ENCODE data around the gene DRAM2.

The DRAM2 gene

GRCh38 chr1:111176678-111177077, 36.8 kb upstream of the DRAM2 start:
- no CpG with 5 or more reads among the region's 1 CpG for WGBS (ENCODE audit: extremely low coverage, insufficient coverage, low lambda C conversion rate)
- Histone ChIP-seq H2BK5ac (ENCODE audit: low read length) (no peak overlapping the region), H4K5ac (ENCODE audit: low read length) (no peak overlapping the region), H3K18ac (ENCODE audit: low read length) (no peak overlapping the region), H3K4me3 (ENCODE audit: low read length) (no peak overlapping the region), H3K9ac (ENCODE audit: low read length) (no peak overlapping the region), H2BK15ac (replicated peaks; ENCODE audit: low read depth) (no peak overlapping the region), H3K4ac (ENCODE audit: low read depth, low read length) (no peak overlapping the region), H3K79me1 (ENCODE audit: low read length) (no peaks in the 10 kb centered on the region), H3K23ac (ENCODE audit: low read length) (no peak overlapping the region), H4K8ac (ENCODE audit: low read depth, low read length) (no peak overlapping the region), H3K56ac (ENCODE audit: low read length) (no peak overlapping the region), H2AK5ac (ENCODE audit: low read length) (no peak overlapping the region), H3K27me3 (ENCODE audit: insufficient read depth, low read length, poor library complexity) (no peaks in the 10 kb centered on the region), H3K4me1 (ENCODE audit: control insufficient read depth, low read depth, low read length) (no peaks in the 10 kb centered on the region), H2BK120ac (ENCODE audit: low read depth, low read length) (no peak overlapping the region), H3K4me2 (ENCODE audit: low read length) (no peak overlapping the region), H3K79me2 (ENCODE audit: control insufficient read depth, insufficient read depth, low read length) (no peaks in the 10 kb centered on the region), H3K36me3 (ENCODE audit: control insufficient read depth, insufficient read depth, low read length) (no peaks in the 10 kb centered on the region), H3K27ac (ENCODE audit: low read depth, low read length) (no peak overlapping the region)
- no peak for DNase-seq

- H3K4ac ChIP-seq (ENCODE audit: low read depth, low read length) = no peak overlapping the region
- H3K18ac ChIP-seq (ENCODE audit: low read length) = no peak overlapping the region
- no peak for DNase-seq
- H3K23ac ChIP-seq (ENCODE audit: low read length) = no peak overlapping the region
- no peaks in the 10 kb centered on the region for H3K27me3 ChIP-seq (ENCODE audit: insufficient read depth, low read length, poor library complexity)
- WGBS (ENCODE audit: extremely low coverage, insufficient coverage, low lambda C conversion rate) = no CpG with 5 or more reads among the region's 3 CpGs
- H3K4me2 ChIP-seq (ENCODE audit: low read length) = no peak overlapping the region
- no peak overlapping the region for H3K27ac ChIP-seq (ENCODE audit: low read depth, low read length)
- no peak overlapping the region for H4K5ac ChIP-seq (ENCODE audit: low read length)
- no peak overlapping the region for H4K8ac ChIP-seq (ENCODE audit: low read depth, low read length)
- no peaks in the 10 kb centered on the region for H3K79me2 ChIP-seq (ENCODE audit: control insufficient read depth, insufficient read depth, low read length)
- no peak overlapping the region for H2BK120ac ChIP-seq (ENCODE audit: low read depth, low read length)
- no peak overlapping the region for H3K56ac ChIP-seq (ENCODE audit: low read length)
- H2BK15ac ChIP-seq (replicated peaks; ENCODE audit: low read depth) = no peak overlapping the region
- no peaks in the 10 kb centered on the region for H3K36me3 ChIP-seq (ENCODE audit: control insufficient read depth, insufficient read depth, low read length)
- H2AK5ac ChIP-seq (ENCODE audit: low read length) = no peak overlapping the region
- no peak overlapping the region for H3K4me3 ChIP-seq (ENCODE audit: low read length)
- no peaks in the 10 kb centered on the region for H3K4me1 ChIP-seq (ENCODE audit: control insufficient read depth, low read depth, low read length)
- H2BK5ac ChIP-seq (ENCODE audit: low read length) = no peak overlapping the region
- H3K9ac ChIP-seq (ENCODE audit: low read length) = no peak overlapping the region
- H3K79me1 ChIP-seq (ENCODE audit: low read length) = no peaks in the 10 kb centered on the region
These were observed 35.5 kb upstream of the DRAM2 start for GRCh38 chr1:111175349-111175748.

- DNase-seq = no peak
These were observed 34.2 kb upstream of the DRAM2 start for GRCh38 chr1:111174070-111174469.

GRCh38 chr1:111172463-111172862, 32.6 kb upstream of the DRAM2 start:
- no peak overlapping the region for H3K9ac ChIP-seq (ENCODE audit: low read length)

More at GRCh38 chr1:111174070-111174469, 34.2 kb upstream of the DRAM2 start:
- Histone ChIP-seq H3K4me3 (ENCODE audit: low read length) (no peak overlapping the region), H3K79me2 (ENCODE audit: control insufficient read depth, insufficient read depth, low read length) (no peaks in the 10 kb centered on the region), H3K56ac (ENCODE audit: low read length) (no peak overlapping the region), H3K79me1 (ENCODE audit: low read length) (no peaks in the 10 kb centered on the region), H4K8ac (ENCODE audit: low read depth, low read length) (no peak overlapping the region), H3K23ac (ENCODE audit: low read length) (no peak overlapping the region), H2BK5ac (ENCODE audit: low read length) (no peak overlapping the region), H3K4me2 (ENCODE audit: low read length) (no peak overlapping the region), H2BK15ac (replicated peaks; ENCODE audit: low read depth) (no peak overlapping the region), H3K4me1 (ENCODE audit: control insufficient read depth, low read depth, low read length) (no peaks in the 10 kb centered on the region), H3K27me3 (ENCODE audit: insufficient read depth, low read length, poor library complexity) (no peaks in the 10 kb centered on the region), H2BK120ac (ENCODE audit: low read depth, low read length) (no peak overlapping the region), H3K36me3 (ENCODE audit: control insufficient read depth, insufficient read depth, low read length) (no peaks in the 10 kb centered on the region), H3K4ac (ENCODE audit: low read depth, low read length) (no peak overlapping the region), H3K18ac (ENCODE audit: low read length) (no peak overlapping the region), H3K27ac (ENCODE audit: low read depth, low read length) (no peak overlapping the region), H4K5ac (ENCODE audit: low read length) (no peak overlapping the region), H3K9ac (ENCODE audit: low read length) (no peak overlapping the region), H2AK5ac (ENCODE audit: low read length) (no peak overlapping the region)

GRCh38 chr1:111164151-111164550, 24.3 kb upstream of the DRAM2 start:
- Histone ChIP-seq H3K27me3 (ENCODE audit: insufficient read depth, low read length, poor library complexity) (no peaks in the 10 kb centered on the region), H3K18ac (ENCODE audit: low read length) (no peak overlapping the region), H2AK5ac (ENCODE audit: low read length) (no peak overlapping the region), H3K79me2 (ENCODE audit: control insufficient read depth, insufficient read depth, low read length) (no peaks in the 10 kb centered on the region), H3K23ac (ENCODE audit: low read length) (no peak overlapping the region), H3K9ac (ENCODE audit: low read length) (no peak overlapping the region), H3K27ac (ENCODE audit: low read depth, low read length) (no peak overlapping the region), H4K8ac (ENCODE audit: low read depth, low read length) (no peak overlapping the region), H3K36me3 (ENCODE audit: control insufficient read depth, insufficient read depth, low read length) (no peaks in the 10 kb centered on the region), H4K5ac (ENCODE audit: low read length) (no peak overlapping the region), H3K4me1 (ENCODE audit: control insufficient read depth, low read depth, low read length) (no peaks in the 10 kb centered on the region), H2BK5ac (ENCODE audit: low read length) (no peak overlapping the region), H3K4me3 (ENCODE audit: low read length) (no peak overlapping the region), H2BK120ac (ENCODE audit: low read depth, low read length) (no peak overlapping the region), H3K56ac (ENCODE audit: low read length) (no peak overlapping the region), H3K4ac (ENCODE audit: low read depth, low read length) (no peak overlapping the region), H2BK15ac (replicated peaks; ENCODE audit: low read depth) (no peak overlapping the region), H3K4me2 (ENCODE audit: low read length) (no peak overlapping the region), H3K79me1 (ENCODE audit: low read length) (no peaks in the 10 kb centered on the region)
- DNase-seq = no peak
- WGBS (ENCODE audit: extremely low coverage, insufficient coverage, low lambda C conversion rate) = no CpG with 5 or more reads among the region's 2 CpGs

More at GRCh38 chr1:111172463-111172862, 32.6 kb upstream of the DRAM2 start:
- H3K4me3 ChIP-seq (ENCODE audit: low read length) = no peak overlapping the region
- H3K4ac ChIP-seq (ENCODE audit: low read depth, low read length) = no peak overlapping the region
- H3K79me1 ChIP-seq (ENCODE audit: low read length) = no peaks in the 10 kb centered on the region
- H3K56ac ChIP-seq (ENCODE audit: low read length) = no peak overlapping the region
- H3K36me3 ChIP-seq (ENCODE audit: control insufficient read depth, insufficient read depth, low read length) = no peaks in the 10 kb centered on the region
- H4K5ac ChIP-seq (ENCODE audit: low read length) = no peak overlapping the region
- H3K18ac ChIP-seq (ENCODE audit: low read length) = no peak overlapping the region
- H2BK15ac ChIP-seq (replicated peaks; ENCODE audit: low read depth) = no peak overlapping the region
- H3K4me1 ChIP-seq (ENCODE audit: control insufficient read depth, low read depth, low read length) = no peaks in the 10 kb centered on the region
- no peak overlapping the region for H2BK5ac ChIP-seq (ENCODE audit: low read length)
- H3K4me2 ChIP-seq (ENCODE audit: low read length) = no peak overlapping the region
- H3K27ac ChIP-seq (ENCODE audit: low read depth, low read length) = no peak overlapping the region
- no peaks in the 10 kb centered on the region for H3K27me3 ChIP-seq (ENCODE audit: insufficient read depth, low read length, poor library complexity)
- DNase-seq = no peak
- no peaks in the 10 kb centered on the region for H3K79me2 ChIP-seq (ENCODE audit: control insufficient read depth, insufficient read depth, low read length)
- H3K23ac ChIP-seq (ENCODE audit: low read length) = no peak overlapping the region
- no peak overlapping the region for H4K8ac ChIP-seq (ENCODE audit: low read depth, low read length)
- H2BK120ac ChIP-seq (ENCODE audit: low read depth, low read length) = no peak overlapping the region
- no peak overlapping the region for H2AK5ac ChIP-seq (ENCODE audit: low read length)

GRCh38 chr1:111163363-111163762, 23.5 kb upstream of the DRAM2 start:
- Histone ChIP-seq H4K8ac (ENCODE audit: low read depth, low read length) (no peak overlapping the region), H3K4ac (ENCODE audit: low read depth, low read length) (no peak overlapping the region), H3K4me2 (ENCODE audit: low read length) (no peak overlapping the region), H3K18ac (ENCODE audit: low read length) (no peak overlapping the region), H2BK5ac (ENCODE audit: low read length) (no peak overlapping the region), H3K4me3 (ENCODE audit: low read length) (no peak overlapping the region), H3K27me3 (ENCODE audit: insufficient read depth, low read length, poor library complexity) (no peaks in the 10 kb centered on the region), H3K56ac (ENCODE audit: low read length) (no peak overlapping the region), H2BK15ac (replicated peaks; ENCODE audit: low read depth) (no peak overlapping the region), H3K9ac (ENCODE audit: low read length) (no peak overlapping the region), H3K79me1 (ENCODE audit: low read length) (no peaks in the 10 kb centered on the region), H2AK5ac (ENCODE audit: low read length) (no peak overlapping the region), H3K4me1 (ENCODE audit: control insufficient read depth, low read depth, low read length) (no peaks in the 10 kb centered on the region), H3K27ac (ENCODE audit: low read depth, low read length) (no peak overlapping the region), H3K36me3 (ENCODE audit: control insufficient read depth, insufficient read depth, low read length) (no peaks in the 10 kb centered on the region), H2BK120ac (ENCODE audit: low read depth, low read length) (no peak overlapping the region), H4K5ac (ENCODE audit: low read length) (no peak overlapping the region), H3K23ac (ENCODE audit: low read length) (no peak overlapping the region), H3K79me2 (ENCODE audit: control insufficient read depth, insufficient read depth, low read length) (no peaks in the 10 kb centered on the region)
- DNase-seq = no peak
- no CpG with 5 or more reads among the region's 4 CpGs for WGBS (ENCODE audit: extremely low coverage, insufficient coverage, low lambda C conversion rate)

Data from mesendoderm (in vitro differentiated cells).